Measurements from ENCODE around the gene CLDN8.

DNA sequence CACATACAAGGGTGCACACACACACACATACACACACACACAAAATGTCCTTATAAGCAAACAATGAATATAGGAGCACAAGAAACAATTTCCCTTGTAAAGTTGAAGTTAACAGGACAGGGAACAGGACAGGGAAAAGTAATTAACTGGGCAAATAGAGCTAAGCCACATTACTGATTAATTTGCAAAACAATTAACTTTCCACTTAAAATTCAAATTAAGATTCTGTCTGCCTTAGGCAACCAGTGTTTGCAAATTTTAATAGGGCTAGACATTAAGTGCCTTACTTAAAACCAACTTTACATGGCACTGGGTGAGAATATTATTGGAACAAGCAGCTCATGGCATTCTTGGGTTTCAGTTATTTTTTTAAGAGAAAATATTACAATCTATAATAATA is 6.8 kb upstream of the CLDN8 start:
- TF ChIP-seq, protein P1, sequence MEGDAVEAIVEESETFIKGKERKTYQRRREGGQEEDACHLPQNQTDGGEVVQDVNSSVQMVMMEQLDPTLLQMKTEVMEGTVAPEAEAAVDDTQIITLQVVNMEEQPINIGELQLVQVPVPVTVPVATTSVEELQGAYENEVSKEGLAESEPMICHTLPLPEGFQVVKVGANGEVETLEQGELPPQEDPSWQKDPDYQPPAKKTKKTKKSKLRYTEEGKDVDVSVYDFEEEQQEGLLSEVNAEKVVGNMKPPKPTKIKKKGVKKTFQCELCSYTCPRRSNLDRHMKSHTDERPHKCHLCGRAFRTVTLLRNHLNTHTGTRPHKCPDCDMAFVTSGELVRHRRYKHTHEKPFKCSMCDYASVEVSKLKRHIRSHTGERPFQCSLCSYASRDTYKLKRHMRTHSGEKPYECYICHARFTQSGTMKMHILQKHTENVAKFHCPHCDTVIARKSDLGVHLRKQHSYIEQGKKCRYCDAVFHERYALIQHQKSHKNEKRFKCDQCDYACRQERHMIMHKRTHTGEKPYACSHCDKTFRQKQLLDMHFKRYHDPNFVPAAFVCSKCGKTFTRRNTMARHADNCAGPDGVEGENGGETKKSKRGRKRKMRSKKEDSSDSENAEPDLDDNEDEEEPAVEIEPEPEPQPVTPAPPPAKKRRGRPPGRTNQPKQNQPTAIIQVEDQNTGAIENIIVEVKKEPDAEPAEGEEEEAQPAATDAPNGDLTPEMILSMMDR (IDR thresholded peaks at IDR 0.05; ENCODE audit: insufficient read depth, low read depth, low read length), result no peak
- no peak for TF ChIP-seq EZH2 (IDR thresholded peaks at IDR 0.05; ENCODE audit: insufficient read depth, low read length)

Data from astrocyte (in vitro differentiated cells and primary cell).